ENCODE results near the gene RPL23.

RPL23 gene

GRCh38 chr17:38850374-38850773 is 3.1 kb downstream of the RPL23 start:
- TF ChIP-seq CTCF (IDR thresholded peaks at IDR 0.05; ENCODE audit: insufficient read depth, low read depth, low read length, missing control alignments): no peak
- DNase-seq (ENCODE audit: low read depth): no peak
- no peak overlapping the region for H3K4me3 ChIP-seq (ENCODE audit: low read depth, low read length)

GRCh38 chr17:38848939-38849605 is 4.4 kb downstream of the RPL23 start:
- H3K4me3 ChIP-seq (ENCODE audit: low read depth, low read length): no peak overlapping the region
- TF ChIP-seq CTCF (IDR thresholded peaks at IDR 0.05; ENCODE audit: insufficient read depth, low read depth, low read length, missing control alignments): no peak
- DNase-seq (ENCODE audit: low read depth): no peak

GRCh38 chr17:38848557-38848891 is 5.0 kb downstream of the RPL23 start:
- DNase-seq (ENCODE audit: low read depth): no peak
- no peak for TF ChIP-seq CTCF (IDR thresholded peaks at IDR 0.05; ENCODE audit: insufficient read depth, low read depth, low read length, missing control alignments)
- H3K4me3 ChIP-seq (ENCODE audit: low read depth, low read length): no peak overlapping the region

- no peak for TF ChIP-seq CTCF (IDR thresholded peaks at IDR 0.05; ENCODE audit: insufficient read depth, low read depth, low read length, missing control alignments)
- peak; percentile 69 for DNase-seq (ENCODE audit: low read depth)
Observed at GRCh38 chr17:38844261-38844757, 9.2 kb downstream of the RPL23 start.

GRCh38 chr17:38825762-38826247 is 27.7 kb downstream of the RPL23 start:
- DNase-seq (ENCODE audit: low read depth): no peak
- no peak for TF ChIP-seq CTCF (IDR thresholded peaks at IDR 0.05; ENCODE audit: insufficient read depth, low read depth, low read length, missing control alignments)
- peak overlapping the region; percentile 81 for H3K4me3 ChIP-seq (ENCODE audit: low read depth, low read length)

More at GRCh38 chr17:38844261-38844757, 9.2 kb downstream of the RPL23 start:
- H3K4me3 ChIP-seq (ENCODE audit: low read depth, low read length): no peak overlapping the region

GRCh38 chr17:38824899-38825761 is 28.4 kb downstream of the RPL23 start, which contains the start of gene CWC25:
TSS of gene CWC25 (minus strand) at chr17:38825321. CDS start at chr17:38825183, 138 bp downstream.
- TF ChIP-seq CTCF (IDR thresholded peaks at IDR 0.05; ENCODE audit: insufficient read depth, low read depth, low read length, missing control alignments): no peak
- peak; percentile 98 for DNase-seq (ENCODE audit: low read depth)
- peak within 1 kb of the TSS; percentile 81 for H3K4me3 ChIP-seq (ENCODE audit: low read depth, low read length)
